HG03460 (cell line): ENCODE measurements around the gene SLC25A39.

Experiments
- ATAC-seq: cut with Tn5 transposase; IDR thresholded peaks from one replicate; pipeline ENCODE4 v1.9.1; 2021; ENCODE audit not compliant: unreplicated experiment

Gene SLC25A39

DNA sequence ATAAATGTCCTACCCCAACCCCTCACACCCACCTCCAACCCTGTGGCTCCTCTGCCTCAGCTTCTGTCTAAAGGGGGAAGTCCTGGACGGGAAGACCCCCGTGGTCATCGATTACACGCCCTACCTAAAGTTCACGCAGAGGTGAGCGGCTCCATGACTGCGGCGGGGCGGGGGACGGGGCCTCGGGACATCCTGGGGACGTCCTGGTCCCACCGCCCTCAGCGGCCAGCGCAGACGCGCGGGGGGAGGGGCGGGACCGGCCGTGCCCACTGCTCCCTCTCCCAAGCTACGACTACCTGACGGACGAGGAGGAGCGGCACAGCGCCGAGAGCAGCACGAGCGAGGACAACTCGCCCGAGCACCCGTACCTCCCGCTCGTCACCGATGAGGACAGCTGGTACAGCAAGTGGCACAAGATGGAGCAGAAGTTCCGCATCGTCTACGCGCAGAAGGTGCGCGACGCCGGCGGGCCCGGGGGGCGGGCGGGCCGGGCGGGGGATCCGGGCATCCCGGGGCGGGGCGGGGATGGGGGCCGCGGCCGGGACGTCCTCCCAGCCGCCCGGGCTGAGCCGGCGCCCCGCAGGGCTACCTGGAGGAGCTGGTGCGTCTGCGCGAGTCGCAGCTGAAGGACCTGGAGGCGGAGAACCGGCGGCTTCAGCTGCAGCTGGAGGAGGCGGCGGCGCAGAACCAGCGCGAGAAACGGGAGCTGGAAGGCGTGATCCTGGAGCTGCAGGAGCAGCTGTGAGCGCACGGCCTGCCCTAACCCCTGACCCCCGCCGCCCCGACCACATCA is 9.6 kb downstream of the SLC25A39 start:
- ATAC-seq: no peak

DNA sequence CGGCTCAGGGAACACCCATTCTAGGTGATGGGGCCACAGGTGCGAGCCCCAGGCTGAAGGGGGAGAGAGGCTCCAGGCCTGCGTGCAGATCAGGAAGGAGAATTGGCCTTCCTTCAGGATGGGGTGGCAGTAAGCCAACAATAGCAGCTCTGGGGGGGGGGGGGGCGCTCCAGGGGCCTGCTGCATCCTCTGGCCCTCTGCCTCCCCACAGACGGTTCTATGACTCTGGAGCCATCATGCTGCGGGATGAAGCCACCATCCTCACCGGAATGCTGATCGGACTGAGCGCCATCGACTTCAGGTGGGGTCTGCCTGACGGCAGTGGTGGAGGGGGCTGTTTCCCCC is 10.1 kb downstream of the SLC25A39 start:
- no peak for ATAC-seq

DNA sequence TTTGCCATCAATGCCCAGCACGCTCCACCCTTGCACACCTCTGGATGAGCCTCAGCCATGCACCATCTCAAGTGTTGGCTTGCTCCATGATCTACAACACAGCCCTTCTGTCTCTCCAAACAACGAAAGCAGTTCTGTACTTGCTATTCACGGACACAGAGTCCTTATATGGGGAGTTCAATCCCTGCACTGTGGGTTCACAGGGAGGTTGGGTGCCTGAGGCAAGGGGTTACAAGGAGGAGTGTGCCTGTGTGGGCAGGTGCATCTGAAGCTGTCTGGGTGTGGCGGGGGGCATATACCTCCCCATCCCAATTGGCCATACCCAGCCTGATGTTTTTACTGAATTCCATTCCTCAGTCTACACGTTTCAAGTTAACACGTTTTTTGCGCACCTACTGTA is 10.6 kb downstream of the SLC25A39 start:
- ATAC-seq: no peak

DNA sequence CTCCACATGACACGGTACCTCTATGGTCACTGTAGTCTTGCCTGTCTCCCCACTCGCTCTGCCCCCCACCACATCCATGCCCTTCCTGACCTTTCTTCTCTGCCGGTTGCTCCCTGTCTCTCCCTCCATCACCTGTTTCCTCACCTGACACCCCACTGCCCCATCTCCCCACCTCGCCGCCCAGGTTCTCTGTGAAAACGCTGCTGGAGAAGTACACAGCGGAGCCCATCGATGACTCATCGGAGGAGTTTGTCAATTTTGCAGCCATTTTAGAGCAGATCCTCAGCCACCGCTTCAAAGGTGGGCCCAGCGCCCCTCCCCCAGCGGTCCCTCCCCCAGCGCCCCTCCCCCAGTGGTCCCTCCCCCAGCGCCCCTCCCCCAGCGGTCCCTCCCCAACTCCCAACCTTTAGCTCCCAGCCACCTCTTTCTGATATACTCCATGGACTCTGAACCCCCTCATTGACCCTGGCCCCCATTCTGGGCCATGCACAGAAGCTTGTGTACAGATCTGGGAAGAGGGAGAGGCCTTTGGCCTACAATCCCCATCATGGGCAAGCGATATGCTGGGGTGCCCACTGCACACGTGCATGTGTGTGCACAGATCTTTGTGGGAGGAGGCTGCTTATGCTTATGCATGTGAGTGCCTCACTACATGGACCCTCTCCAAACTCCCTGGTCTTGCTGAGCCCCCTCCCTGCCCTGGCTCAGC is 12.1 kb downstream of the SLC25A39 start:
- ATAC-seq: no peak

DNA sequence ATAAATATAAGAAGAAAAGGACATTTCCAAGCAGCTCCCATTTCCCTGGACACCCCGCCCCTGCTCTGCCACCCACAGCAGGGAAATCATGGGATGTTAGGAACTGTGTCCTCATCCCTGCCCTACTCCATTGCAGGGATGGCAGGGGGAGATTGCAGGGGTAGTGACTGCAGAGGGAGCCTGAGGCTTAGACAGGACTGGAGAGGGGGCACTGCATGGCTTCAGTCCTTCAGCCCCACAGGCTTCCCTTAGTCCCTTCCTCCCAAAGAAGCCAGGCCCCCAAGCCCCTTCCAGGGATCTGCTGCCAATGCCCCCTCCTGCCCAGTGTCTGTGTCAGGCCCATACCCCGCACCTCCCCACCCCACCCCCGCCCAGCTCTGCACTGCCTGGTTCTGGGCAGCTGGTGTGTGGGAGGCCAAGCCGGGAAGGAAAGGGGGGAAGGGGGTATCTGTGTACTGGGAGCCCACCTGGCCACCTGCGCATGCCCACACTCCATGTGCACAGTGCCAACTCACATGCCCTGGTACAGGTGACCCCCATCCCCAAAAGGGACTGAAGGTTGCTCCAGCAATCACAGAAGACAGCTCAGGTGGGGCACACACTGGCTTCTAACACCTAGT is 13.0 kb downstream of the SLC25A39 start:
- ATAC-seq: no peak

DNA sequence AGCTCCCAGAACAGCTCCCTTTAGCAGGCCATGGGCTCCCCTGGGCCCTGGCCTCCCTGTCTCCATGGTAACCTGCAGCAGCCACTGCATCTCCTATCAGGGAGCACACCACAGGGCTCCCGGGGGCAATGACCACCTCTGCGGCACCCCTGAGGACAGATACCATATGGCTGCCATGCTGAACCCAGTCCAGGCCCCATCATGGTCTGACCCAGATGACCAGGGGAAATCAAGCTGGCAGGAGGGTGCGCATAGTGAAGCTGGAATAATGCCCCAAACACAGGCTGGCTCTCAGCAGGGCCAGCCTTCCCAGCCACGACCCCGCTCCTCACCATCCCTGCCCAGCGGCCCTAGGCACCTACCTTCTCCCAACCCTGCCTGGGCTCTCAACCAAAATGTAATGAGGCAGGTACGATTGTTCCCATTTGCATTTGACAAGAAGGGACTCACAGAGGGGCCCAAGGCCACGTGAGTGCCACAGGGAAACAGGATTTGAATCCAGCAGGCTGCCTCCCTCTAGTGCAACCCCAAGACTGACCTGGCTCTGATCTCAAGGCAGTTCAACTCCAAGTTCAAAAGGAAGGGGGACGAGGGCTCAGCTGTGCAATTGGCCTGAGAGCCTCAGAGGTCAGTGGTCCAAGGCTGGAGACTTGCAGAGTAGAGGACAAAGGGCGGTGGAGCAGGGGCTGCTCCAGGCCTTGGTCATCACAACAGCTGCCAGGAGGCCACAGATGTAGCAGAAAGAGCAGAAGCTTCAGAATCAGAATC is 13.8 kb downstream of the SLC25A39 start:
- ATAC-seq: no peak

DNA sequence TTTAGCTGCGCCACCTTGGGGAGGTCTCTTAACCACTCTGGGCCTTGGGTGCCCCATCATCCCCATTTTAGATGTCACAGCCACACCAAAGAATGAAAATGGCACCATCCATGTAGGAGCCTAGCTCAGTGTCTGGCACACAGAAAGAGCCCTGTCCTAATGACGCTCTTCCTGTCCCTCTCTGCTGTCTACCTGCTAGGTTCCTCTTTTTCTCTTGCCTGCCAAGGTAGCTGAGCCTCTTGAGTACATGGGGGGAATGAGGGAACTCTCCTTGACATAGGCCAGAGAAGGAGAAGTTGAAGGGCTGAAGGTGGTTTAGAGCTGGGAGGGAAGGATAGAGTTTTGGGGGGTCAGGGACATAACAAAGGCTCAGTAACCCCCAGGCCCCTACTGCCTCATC is 14.4 kb downstream of the SLC25A39 start:
- ATAC-seq: no peak

DNA sequence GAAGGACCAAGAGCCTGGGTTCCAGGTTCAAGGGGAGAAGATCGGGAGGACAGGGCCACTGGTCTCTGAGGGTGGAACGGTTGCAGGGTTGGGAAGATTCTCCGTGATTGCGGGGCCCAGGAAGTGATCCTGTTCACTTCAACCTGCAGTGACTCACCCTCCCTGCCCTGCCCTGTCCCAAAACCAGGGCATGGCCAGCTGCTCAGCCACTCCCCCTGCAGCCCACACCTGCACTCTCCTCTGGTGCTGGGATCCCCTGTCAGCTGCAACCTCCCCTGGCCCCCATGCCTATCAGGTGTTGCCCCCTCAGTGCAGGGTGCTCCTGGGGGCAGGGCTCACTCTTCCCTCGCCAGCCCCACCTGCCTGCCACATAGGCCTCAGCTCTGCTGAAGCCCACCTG is 15.2 kb downstream of the SLC25A39 start:
- ATAC-seq: no peak

DNA sequence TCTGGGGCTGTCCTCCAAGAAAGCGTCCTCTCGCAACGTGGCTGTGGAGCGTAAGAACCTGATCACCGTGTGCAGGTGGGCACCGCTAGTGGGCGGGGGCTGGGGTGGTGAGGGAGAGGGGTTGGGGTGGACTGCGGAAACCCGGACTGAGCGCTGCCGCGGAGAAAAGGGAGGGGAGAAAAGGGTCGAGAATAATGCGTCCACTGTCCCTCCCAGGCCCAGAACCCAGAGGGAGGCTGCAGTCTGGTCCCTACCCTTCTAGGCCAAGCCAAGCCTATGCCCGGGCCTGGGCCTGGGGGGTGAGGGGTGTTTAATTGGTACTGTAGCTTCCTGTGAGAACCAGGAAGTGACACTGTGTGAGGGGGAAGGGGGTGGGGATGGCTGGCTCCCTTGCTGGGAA is 15.8 kb downstream of the SLC25A39 start:
- no peak for ATAC-seq

DNA sequence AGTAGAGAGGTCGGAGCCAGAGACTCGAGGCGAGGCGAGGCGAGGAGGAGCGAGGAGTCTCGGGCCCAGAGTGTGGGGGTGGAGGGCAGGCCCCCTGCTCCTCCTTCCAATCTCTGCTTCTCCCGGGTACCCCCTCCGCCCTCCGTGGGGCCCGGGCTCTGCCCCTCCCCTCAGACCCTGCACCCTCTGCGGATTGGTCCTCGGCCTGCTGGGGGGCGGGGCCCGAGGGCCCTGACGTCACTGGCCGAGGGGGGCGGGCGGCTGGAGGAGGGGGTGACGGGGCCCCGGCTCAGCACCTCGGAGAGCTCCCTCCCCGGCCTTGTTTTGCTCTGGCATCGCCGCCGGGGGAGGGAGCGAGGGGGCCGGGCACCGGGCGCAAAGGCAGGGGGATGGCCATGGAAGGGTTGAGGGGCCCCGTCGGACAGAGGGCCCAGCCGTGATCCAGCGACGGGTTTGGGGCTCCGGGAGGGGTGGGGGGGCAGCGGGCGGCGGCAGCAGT is 16.3 kb downstream of the SLC25A39 start, which contains the start of gene RUNDC3A:
Gene RUNDC3A (plus strand): TSS at position 282 of the 499 bp plus-strand sequence. CDS start 232 bp downstream, outside the sequence.
- no peak for ATAC-seq

DNA sequence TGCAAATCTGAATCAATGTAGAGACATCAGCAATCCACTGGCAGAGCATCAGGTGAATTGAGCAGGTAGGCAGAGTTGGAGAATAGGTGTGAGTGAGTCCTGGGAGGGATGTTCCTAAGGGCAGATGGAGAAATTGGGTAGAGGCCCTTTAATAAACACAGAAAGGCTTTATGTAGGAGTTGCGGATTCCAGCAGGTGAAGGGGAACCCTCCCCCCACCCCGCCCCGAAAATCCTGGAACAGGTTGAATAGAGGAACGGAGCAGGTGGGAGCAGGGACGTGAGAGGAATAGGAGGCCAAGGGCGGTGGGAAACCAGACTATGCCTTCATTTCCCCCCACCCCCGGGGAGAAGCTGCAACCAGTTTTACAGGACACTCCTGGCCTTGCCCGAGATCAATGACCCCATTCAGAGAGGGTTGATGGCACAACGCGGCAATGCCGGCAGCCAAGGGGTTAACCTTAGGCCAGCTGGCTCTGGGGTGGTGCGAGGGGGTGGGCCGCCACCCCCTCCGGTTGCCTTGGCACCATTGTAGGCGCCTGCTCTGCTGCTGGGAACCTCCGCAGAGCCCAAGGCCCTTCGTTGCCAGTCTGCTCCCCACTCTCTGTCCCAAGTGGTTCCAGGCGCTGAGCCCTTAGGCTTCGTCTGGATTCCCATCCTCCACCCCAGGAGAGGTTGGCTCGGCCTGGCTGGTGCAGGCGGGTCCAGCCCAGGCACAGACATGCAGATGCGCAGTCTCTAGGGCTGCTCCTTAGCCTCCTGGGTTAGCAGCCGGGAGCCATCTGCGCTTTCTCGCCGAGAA is 17.0 kb downstream of the SLC25A39 start:
- ATAC-seq: no peak

DNA sequence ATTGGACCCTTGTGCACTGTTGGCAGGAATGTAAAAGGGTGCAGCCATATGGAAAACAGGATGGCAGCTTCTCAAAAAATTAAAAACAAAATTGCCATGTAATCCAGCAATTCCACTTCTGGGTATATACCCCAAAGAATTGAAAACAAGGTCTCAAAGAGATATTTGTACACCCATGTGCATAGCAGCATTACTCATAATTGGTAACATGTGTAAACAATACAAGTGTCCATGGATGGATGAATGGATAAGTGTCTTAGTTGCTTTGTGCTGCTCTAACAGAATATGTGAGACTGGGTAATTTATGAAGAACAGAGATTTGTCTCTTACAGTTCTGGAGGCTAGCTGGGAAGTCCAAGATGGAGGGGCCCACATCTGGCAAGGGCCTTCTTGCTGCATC is 20.0 kb downstream of the SLC25A39 start:
- ATAC-seq: no peak

DNA sequence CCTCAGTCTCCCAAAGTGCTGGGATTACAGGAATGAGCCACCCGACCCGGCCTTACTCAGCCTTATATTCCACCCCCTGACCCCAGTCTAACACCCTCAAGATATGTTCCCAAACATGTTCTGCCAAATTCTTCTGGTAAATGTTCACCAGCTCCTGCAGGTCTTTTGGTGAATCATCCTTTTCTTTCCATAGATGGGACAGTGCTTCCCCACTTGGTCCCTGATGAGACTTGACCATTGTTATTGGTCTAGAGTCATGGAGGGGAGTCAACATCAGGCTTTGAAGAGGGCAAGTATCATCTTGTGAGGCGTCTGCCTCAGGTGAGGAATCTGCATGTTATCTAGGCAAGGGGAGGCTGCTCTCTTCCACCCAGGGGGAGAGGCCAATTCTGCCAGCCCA is 26.6 kb downstream of the SLC25A39 start:
- no peak for ATAC-seq

DNA sequence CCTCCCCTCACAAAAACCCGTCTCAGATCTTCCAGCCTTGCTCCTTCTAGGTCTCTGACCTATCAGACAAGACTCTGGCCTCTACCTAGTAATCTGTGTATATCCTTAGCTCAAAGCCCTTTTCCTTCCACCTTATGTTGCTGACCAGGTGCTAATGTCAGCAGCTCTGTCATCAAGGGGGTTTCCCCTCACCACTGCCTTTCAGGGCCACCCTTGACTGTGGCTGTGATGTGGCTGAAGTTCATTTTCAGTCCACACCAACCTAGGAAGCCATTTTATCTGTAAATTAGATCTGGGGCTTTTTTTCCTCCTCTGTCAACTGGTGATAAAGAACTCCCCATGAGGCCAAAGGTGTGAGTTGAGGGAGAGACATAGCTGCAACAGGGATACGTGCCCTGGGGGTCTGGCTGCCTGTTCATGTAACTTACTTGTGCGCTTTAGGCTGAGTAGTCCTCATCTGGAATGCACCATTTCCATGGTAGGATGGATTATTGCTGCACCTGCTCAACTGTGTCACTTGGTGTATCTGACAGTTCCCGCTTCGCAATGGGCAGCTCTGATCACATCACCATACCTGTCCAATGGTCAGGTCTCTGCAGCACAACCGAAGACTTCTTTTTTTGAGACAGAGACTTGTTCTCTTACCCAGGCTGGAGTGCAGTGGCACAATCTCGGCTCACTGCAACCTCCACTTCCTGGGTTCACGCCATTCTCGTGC is 31.0 kb downstream of the SLC25A39 start:
- ATAC-seq: no peak

DNA sequence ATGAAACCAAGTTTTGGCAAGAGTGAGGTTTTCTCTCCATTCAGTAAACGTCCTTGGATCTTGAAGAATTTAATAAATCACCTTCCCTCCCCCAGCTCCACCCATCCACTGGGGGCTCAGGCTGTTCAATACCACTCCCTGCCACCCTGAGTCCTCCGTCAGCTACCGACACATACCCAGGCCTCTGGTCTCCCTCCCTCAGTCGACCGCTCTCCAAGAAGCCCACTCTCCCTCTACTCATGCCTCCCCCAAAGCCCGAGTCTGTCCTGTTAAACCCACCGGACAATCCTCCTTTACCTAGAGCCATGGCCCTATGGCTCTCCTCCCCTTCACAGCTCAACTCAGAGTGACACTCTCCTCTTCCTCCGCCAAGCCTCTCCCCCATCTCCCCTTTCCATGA is 37.0 kb downstream of the SLC25A39 start:
- no peak for ATAC-seq

DNA sequence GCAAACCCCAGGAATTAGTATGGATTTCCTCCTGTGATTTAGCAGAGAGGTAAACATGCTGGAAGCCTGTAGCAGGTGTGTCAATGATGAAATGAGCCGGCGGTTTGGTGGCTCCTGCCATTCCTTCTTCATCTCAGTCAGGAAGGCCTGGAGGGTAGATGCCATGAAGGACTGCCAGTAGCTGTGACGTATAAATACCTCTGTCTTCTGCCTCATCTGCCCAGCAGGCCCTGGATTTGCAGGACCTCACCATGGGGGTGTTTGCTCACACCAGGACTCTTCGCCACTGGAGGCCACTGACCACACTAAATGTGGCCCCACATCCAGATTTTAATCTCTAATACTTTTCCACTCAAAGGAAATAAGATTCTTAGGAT is 40.6 kb downstream of the SLC25A39 start:
- ATAC-seq: no peak

DNA sequence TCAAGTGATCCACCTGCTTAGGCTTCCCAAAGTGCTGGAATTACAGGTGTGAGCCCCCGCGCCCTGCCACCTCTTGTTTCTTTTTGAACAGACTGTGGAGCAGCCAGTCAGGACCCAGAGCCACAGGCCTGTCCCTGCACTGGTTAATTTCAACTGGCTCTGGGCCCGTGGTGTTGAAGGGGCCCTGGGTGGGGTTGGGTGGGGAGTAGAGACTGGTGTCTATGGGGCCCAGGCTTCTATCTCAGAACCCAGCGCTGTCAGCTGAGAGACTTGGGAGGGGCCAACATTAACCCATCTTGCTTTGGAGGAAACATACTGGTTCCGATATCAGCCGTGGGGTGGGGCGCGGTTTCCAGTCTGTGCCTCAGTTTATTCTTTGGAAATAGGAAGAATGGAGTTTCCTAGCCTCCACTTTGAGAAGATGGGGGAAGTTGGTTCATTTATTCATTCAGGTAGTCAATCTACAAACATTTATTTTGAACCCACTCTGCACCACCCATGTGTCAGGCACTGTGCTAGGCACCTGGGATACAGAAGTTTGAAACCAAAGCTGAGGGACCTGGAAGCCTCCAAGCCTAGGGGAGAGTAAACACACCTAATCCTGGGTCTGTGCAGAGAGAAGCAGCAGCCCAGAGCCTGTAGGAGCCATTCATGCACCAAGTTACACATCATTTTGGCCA is 41.1 kb downstream of the SLC25A39 start:
- ATAC-seq: no peak

DNA sequence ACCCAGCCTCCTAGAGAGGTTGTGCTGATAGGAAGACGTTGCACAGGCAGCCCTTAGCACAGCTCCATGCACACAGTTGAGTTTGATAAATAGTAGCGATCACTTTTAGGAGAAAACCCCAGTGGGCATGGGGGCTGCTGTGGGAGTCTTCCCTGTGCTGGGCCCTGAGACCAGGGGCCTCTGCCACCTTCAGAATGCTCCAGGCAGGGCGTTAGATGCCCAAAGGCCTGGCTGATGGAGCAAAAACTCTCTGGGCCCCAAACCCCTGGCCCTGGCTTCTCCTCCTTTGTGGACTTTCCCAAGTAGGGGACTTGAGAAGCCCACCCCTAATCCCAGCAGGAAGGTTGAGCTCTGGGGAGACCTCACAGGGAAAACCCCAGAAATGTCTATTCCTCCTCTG is 42.4 kb downstream of the SLC25A39 start:
- no peak for ATAC-seq

DNA sequence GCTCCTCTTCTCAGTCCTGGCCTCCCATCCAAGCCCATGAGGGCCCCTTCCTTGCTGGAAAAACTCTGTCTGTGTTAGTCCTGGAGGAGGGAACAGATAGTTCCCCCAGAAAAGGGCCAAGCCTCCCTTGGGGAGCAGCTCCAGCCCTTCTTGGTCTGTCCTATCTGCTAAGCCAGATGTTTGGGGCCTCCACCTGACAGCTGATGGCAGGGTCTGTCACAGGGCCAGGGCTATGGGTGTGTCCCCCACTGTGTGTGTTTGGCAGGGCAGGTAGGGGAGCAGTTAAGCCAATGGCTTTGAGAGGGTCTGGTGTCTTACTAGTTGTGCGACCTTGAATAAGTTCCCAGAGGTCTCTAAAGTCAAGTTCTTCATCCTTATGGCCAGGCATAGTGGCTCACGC is 43.1 kb downstream of the SLC25A39 start:
- no peak for ATAC-seq
